WTC11 (cell line): ENCODE data around the gene CTDSPL. TPM values are rescaled to one million over a fixed set of nuclear protein-coding genes. Genes with fewer than 3 reads are reported as not detected.

Experiments used
- ATAC-seq: fragments of 200-7000 bp; cut with Tn5 transposase; 2 replicates; pipeline ENCODE4 v1.10.0; 2021; ENCODE audit warnings: mild to moderate bottlenecking, moderate library complexity
- CTCF ChIA-PET: fragments of 300-600 bp; sonication (Branson Sonifier 250); formaldehyde crosslinking; loops from one replicate; lab custom pipeline; 2021; ENCODE audit warnings: antibody characterized with exemption; lab: Charles Lee
- POLR2A ChIA-PET: fragments of 350-600 bp; sonication (Branson Sonifier 250); formaldehyde crosslinking; loops from one replicate; lab custom pipeline; 2021; ENCODE audit warnings: antibody characterized with exemption; lab: Charles Lee
- DNase-seq: peaks from one replicate; pipeline ENCODE4 v3.0.0; 2021; ENCODE audit warnings: low spot score
- H3K27ac Mint-ChIP-seq: 2 replicates; pipeline ENCODE4 v1.8.0; 2021; ENCODE audit warnings: mixed read lengths
- H3K27me3 Mint-ChIP-seq: 2 replicates; pipeline ENCODE4 v1.8.0; 2021; ENCODE audit warnings: low read depth, mild to moderate bottlenecking, moderate library complexity, mixed read lengths
- H3K36me3 Mint-ChIP-seq: 2 replicates; pipeline ENCODE4 v1.8.0; 2021; ENCODE audit warnings: mixed read lengths
- H3K4me1 Mint-ChIP-seq: 2 replicates; pipeline ENCODE4 v1.8.0; 2022; ENCODE audit warnings: mixed read lengths
- H3K4me3 Mint-ChIP-seq: 2 replicates; pipeline ENCODE4 v1.8.0; 2021; ENCODE audit warnings: mild to moderate bottlenecking, moderate library complexity, mixed read lengths
- H3K9me3 Mint-ChIP-seq: 2 replicates; pipeline ENCODE4 v1.8.0; 2021; ENCODE audit warnings: mixed read lengths
- ATF1 ChIP-seq: sonication (generic); formaldehyde crosslinking; IDR thresholded peaks from 2 replicates; pipeline ENCODE4 v1.8.1; 2023; ENCODE audit warnings: mild to moderate bottlenecking, moderate library complexity, missing genetic modification reagents
- CREB1 ChIP-seq: sonication (generic); formaldehyde crosslinking; IDR thresholded peaks from 2 replicates; pipeline ENCODE4 v1.8.0; 2023; ENCODE audit warnings: mild to moderate bottlenecking, missing genetic modification reagents
- ELF4 ChIP-seq: sonication (generic); formaldehyde crosslinking; IDR thresholded peaks from 2 replicates; pipeline ENCODE4 v1.8.1; 2022; ENCODE audit warnings: low read depth, mild to moderate bottlenecking, moderate library complexity, missing genetic modification reagents
- GABPB1 ChIP-seq: sonication (generic); formaldehyde crosslinking; IDR thresholded peaks from 2 replicates; pipeline ENCODE4 v1.8.1; 2023; ENCODE audit warnings: mild to moderate bottlenecking, missing genetic modification reagents
- IRF2 ChIP-seq: sonication (generic); formaldehyde crosslinking; IDR thresholded peaks from 2 replicates; pipeline ENCODE4 v1.8.0; 2022; ENCODE audit warnings: low read depth, missing genetic modification reagents, borderline replicate concordance
- NFE2L1 ChIP-seq: sonication (generic); formaldehyde crosslinking; IDR thresholded peaks from 2 replicates; pipeline ENCODE4 v1.8.1; 2023; ENCODE audit warnings: missing genetic modification reagents
- OVOL2 ChIP-seq: fragments of 250-450 bp; sonication (Bioruptor Pico); IDR thresholded peaks from 2 replicates; pipeline ENCODE4 v1.9.0; 2021; ENCODE audit warnings: mild to moderate bottlenecking, borderline replicate concordance
- RELA ChIP-seq: sonication (generic); formaldehyde crosslinking; IDR thresholded peaks from 2 replicates; pipeline ENCODE4 v1.8.1; 2022; ENCODE audit warnings: missing genetic modification reagents, mild to moderate bottlenecking, borderline replicate concordance
- RORB ChIP-seq: fragments of 250-450 bp; sonication (Bioruptor Pico); IDR thresholded peaks from 2 replicates; pipeline ENCODE4 v1.9.0; 2021; ENCODE audit warnings: mild to moderate bottlenecking
- ZBTB21 ChIP-seq: sonication (generic); formaldehyde crosslinking; IDR thresholded peaks from 2 replicates; pipeline ENCODE4 v1.8.1; 2023; ENCODE audit warnings: mild to moderate bottlenecking, missing genetic modification reagents, borderline replicate concordance
- ZNF416 ChIP-seq: fragments of 250-450 bp; sonication (Bioruptor Pico); IDR thresholded peaks from 2 replicates; pipeline ENCODE4 v1.9.0; 2021; ENCODE audit warnings: mild to moderate bottlenecking, inconsistent platforms
- total RNA-seq: library from RNA; stranded (reverse); gene quantifications from 3 replicates; pipeline ENCODE4 v1.2.3, GENCODE V29; 2021
- TF ChIP-seq, protein P1 (sequence below): sonication (generic); formaldehyde crosslinking; IDR thresholded peaks from 2 replicates; pipeline ENCODE4 v1.8.1; 2023; ENCODE audit warnings: mild to moderate bottlenecking, missing genetic modification reagents, moderate library complexity
- TF ChIP-seq, protein P2 (sequence below): sonication (generic); formaldehyde crosslinking; IDR thresholded peaks from 2 replicates; pipeline ENCODE4 v1.8.0; 2023; ENCODE audit warnings: mild to moderate bottlenecking, missing genetic modification reagents
- TF ChIP-seq, protein P3 (sequence below): sonication (generic); formaldehyde crosslinking; IDR thresholded peaks from 2 replicates; pipeline ENCODE4 v1.8.0; 2022; ENCODE audit warnings: mild to moderate bottlenecking, missing genetic modification reagents
- TF ChIP-seq, protein P4 (sequence below): sonication (generic); formaldehyde crosslinking; IDR thresholded peaks from 2 replicates; pipeline ENCODE4 v1.8.1; 2023; ENCODE audit warnings: mild to moderate bottlenecking, missing genetic modification reagents
- TF ChIP-seq, protein P5 (sequence below): sonication (generic); formaldehyde crosslinking; IDR thresholded peaks from 2 replicates; pipeline ENCODE4 v1.8.1; 2022; ENCODE audit warnings: mild to moderate bottlenecking, moderate library complexity, missing genetic modification reagents

The CTDSPL gene
- total RNA-seq, 1 experiment from 2014 or later: 41.2 TPM

DNA sequence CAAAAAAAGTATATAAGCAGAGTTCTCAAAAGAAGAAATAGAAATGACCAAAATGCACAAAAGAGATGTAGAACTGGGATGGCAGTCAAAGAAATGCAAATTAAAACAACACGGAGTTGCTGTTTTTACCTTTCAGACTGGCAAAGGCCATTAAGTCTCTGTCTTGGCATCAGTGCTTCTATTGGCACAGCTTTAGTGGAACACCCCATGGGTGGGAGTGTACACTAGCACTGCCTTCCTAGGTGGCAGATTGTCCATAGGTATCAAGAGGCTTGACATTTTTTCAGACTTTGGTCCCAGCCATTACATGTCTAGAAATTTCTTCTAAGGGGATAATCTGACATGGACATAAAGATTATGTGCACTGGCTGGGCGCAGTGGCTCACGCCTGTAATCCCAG lies 70.8 kb downstream of the CTDSPL start (continued):
- TF ChIP-seq, protein P1, sequence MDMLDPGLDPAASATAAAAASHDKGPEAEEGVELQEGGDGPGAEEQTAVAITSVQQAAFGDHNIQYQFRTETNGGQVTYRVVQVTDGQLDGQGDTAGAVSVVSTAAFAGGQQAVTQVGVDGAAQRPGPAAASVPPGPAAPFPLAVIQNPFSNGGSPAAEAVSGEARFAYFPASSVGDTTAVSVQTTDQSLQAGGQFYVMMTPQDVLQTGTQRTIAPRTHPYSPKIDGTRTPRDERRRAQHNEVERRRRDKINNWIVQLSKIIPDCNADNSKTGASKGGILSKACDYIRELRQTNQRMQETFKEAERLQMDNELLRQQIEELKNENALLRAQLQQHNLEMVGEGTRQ (CRISPR knock-in tag): no peak

DNA sequence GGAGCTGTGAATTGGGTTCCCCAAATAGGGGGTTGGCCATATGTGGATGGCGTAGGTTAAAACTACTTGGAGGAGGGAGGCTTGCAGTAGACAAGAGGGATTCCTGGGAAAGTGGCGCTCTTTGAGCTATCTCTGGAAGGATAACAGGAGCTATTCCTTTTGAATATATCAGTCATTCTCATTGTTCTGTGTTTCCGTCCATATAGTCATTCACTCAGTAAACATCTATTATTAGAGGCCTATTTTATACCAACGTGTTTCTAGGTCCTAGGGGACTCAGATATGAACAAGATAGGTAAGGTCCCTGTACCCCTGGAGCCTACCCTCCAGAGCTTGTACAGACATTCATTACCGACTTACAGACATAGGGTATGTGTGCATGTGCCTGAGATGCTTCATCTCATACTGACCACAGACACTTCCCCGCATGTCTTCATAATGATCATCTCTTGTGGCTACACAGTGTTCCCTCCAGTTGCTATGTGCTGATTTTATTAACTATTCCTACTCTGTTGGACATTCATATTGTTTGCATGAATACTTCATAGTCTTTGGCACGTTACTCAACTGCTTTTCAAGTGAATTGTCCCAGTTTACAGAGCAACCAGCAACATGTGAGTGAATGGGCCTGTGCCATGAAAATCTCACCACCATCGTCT lies 73.1 kb downstream of the CTDSPL start:
- ATAC-seq: no peak
- no peaks in the 10 kb centered on the region for H3K9me3 Mint-ChIP-seq
- CTCF ChIA-PET: interaction anchor here (1.0 kb wide), 1 partner anchor 18 kb away, joined by 3 read pairs; no protein-coding TSS in a partner anchor
- no peaks in the 10 kb centered on the region for H3K36me3 Mint-ChIP-seq
- no peaks in the 10 kb centered on the region for H3K27me3 Mint-ChIP-seq
- H3K4me3 Mint-ChIP-seq: no peak overlapping the region
- POLR2A ChIA-PET: no interaction called here
- peaks cover 23% of the 10 kb centered on the region for H3K4me1 Mint-ChIP-seq
- H3K27ac Mint-ChIP-seq: no peak overlapping the region
- no peak for DNase-seq
- no peak for TF ChIP-seq OVOL2 (CRISPR knock-in tag)

DNA sequence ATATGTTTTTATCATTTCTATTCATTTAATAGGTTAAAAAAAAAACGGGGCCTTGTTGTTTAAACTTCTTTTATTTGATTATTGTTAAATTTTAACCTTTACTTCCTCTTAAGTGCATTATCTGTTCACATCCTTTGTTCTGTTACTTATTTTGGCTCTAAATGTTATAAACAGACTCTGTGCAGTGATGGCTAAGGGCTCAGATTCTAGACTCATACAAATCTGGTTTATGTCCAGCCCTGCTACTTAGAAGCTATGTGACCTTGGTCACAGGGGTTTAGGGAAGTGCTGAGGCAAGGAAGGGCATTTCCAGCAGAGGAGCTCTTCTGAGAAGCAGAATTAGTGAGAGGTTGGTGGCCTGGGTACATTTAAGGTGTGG lies 73.6 kb downstream of the CTDSPL start:
- Mint-ChIP-seq H3K4me3 (no peak overlapping the region), H3K27ac (peak overlapping the region; percentile 49), H3K4me1 (peaks cover 23% of the 10 kb centered on the region)
- ATAC-seq (no peak), DNase-seq (no peak)
- TF ChIP-seq ELF4 (CRISPR knock-in tag): no peak
- TF ChIP-seq, protein P2, sequence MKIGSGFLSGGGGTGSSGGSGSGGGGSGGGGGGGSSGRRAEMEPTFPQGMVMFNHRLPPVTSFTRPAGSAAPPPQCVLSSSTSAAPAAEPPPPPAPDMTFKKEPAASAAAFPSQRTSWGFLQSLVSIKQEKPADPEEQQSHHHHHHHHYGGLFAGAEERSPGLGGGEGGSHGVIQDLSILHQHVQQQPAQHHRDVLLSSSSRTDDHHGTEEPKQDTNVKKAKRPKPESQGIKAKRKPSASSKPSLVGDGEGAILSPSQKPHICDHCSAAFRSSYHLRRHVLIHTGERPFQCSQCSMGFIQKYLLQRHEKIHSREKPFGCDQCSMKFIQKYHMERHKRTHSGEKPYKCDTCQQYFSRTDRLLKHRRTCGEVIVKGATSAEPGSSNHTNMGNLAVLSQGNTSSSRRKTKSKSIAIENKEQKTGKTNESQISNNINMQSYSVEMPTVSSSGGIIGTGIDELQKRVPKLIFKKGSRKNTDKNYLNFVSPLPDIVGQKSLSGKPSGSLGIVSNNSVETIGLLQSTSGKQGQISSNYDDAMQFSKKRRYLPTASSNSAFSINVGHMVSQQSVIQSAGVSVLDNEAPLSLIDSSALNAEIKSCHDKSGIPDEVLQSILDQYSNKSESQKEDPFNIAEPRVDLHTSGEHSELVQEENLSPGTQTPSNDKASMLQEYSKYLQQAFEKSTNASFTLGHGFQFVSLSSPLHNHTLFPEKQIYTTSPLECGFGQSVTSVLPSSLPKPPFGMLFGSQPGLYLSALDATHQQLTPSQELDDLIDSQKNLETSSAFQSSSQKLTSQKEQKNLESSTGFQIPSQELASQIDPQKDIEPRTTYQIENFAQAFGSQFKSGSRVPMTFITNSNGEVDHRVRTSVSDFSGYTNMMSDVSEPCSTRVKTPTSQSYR: no peak
- TF ChIP-seq RELA (CRISPR knock-in tag): no peak
- no peak for TF ChIP-seq RORB (CRISPR knock-in tag)
- TF ChIP-seq ATF1 (CRISPR knock-in tag): no peak
- no peak for TF ChIP-seq ZBTB21 (CRISPR knock-in tag)
- TF ChIP-seq, protein P3, sequence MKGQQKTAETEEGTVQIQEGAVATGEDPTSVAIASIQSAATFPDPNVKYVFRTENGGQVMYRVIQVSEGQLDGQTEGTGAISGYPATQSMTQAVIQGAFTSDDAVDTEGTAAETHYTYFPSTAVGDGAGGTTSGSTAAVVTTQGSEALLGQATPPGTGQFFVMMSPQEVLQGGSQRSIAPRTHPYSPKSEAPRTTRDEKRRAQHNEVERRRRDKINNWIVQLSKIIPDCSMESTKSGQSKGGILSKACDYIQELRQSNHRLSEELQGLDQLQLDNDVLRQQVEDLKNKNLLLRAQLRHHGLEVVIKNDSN (CRISPR knock-in tag): no peak
- no peak for TF ChIP-seq GABPB1 (CRISPR knock-in tag)
- TF ChIP-seq CREB1 (CRISPR knock-in tag): no peak
- TF ChIP-seq, protein P4, sequence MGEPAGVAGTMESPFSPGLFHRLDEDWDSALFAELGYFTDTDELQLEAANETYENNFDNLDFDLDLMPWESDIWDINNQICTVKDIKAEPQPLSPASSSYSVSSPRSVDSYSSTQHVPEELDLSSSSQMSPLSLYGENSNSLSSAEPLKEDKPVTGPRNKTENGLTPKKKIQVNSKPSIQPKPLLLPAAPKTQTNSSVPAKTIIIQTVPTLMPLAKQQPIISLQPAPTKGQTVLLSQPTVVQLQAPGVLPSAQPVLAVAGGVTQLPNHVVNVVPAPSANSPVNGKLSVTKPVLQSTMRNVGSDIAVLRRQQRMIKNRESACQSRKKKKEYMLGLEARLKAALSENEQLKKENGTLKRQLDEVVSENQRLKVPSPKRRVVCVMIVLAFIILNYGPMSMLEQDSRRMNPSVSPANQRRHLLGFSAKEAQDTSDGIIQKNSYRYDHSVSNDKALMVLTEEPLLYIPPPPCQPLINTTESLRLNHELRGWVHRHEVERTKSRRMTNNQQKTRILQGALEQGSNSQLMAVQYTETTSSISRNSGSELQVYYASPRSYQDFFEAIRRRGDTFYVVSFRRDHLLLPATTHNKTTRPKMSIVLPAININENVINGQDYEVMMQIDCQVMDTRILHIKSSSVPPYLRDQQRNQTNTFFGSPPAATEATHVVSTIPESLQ: no peak
- TF ChIP-seq NFE2L1 (CRISPR knock-in tag): no peak
- no peak for TF ChIP-seq IRF2 (CRISPR knock-in tag)
- TF ChIP-seq, protein P5, sequence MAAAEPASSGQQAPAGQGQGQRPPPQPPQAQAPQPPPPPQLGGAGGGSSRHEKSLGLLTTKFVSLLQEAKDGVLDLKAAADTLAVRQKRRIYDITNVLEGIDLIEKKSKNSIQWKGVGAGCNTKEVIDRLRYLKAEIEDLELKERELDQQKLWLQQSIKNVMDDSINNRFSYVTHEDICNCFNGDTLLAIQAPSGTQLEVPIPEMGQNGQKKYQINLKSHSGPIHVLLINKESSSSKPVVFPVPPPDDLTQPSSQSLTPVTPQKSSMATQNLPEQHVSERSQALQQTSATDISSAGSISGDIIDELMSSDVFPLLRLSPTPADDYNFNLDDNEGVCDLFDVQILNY (CRISPR knock-in tag): no peak
- no peak for TF ChIP-seq ZNF416 (CRISPR knock-in tag)
- TF ChIP-seq, all 79 proteins: peak for 0
- ChIA-PET POLR2A (no interaction called here), CTCF (interaction anchor here (1.0 kb wide), 1 partner anchor 19 kb away, joined by 3 read pairs; no protein-coding TSS in a partner anchor)
- Mint-ChIP-seq H3K27me3 (no peaks in the 10 kb centered on the region), H3K36me3 (no peaks in the 10 kb centered on the region), H3K9me3 (no peaks in the 10 kb centered on the region)
